Mesothelial cell of epicardium (in vitro differentiated cells): ENCODE data around the gene DPH2. TPM values are rescaled to one million over a fixed set of nuclear protein-coding genes. Genes with fewer than 3 reads are reported as not detected.

ENCODE experiments used
- DNase-seq, 2 experiments: peaks; one replicate each; pipeline ENCODE4 v3.0.0; 2021; ENCODE audit warnings: low spot score in 2 of 2; ENCODE audit not compliant: unreplicated experiment in 2 of 2
- H3K27ac Mint-ChIP-seq: 2 replicates; pipeline ENCODE4 v1.8.0; 2021; ENCODE audit warnings: mixed read lengths
- H3K27me3 Mint-ChIP-seq: 2 replicates; pipeline ENCODE4 v1.8.0; 2021; ENCODE audit warnings: low read depth, mixed read lengths
- H3K36me3 Mint-ChIP-seq: 2 replicates; pipeline ENCODE4 v1.8.0; 2021; ENCODE audit warnings: mixed read lengths
- H3K4me1 Mint-ChIP-seq: 2 replicates; pipeline ENCODE4 v1.8.0; 2021; ENCODE audit warnings: mixed read lengths
- H3K4me3 Mint-ChIP-seq: 2 replicates; pipeline ENCODE4 v1.8.0; 2021; ENCODE audit warnings: mild to moderate bottlenecking, moderate library complexity, mixed read lengths
- H3K9me3 Mint-ChIP-seq: 2 replicates; pipeline ENCODE4 v1.8.0; 2021; ENCODE audit warnings: mixed read lengths
- total RNA-seq: library from RNA; stranded (reverse); gene quantifications from 3 replicates; pipeline ENCODE4 v1.2.1, GENCODE V29; 2021
- TF ChIP-seq, protein P1 (sequence below): fragments of 200-600 bp; sonication (generic); IDR thresholded peaks from one replicate; pipeline ENCODE4 v1.5.0; 2021; ENCODE audit warnings: antibody characterized with exemption; ENCODE audit not compliant: unreplicated experiment

DPH2 gene
- total RNA-seq, 1 donor from 2014 or later: 24.1 TPM

DNA sequence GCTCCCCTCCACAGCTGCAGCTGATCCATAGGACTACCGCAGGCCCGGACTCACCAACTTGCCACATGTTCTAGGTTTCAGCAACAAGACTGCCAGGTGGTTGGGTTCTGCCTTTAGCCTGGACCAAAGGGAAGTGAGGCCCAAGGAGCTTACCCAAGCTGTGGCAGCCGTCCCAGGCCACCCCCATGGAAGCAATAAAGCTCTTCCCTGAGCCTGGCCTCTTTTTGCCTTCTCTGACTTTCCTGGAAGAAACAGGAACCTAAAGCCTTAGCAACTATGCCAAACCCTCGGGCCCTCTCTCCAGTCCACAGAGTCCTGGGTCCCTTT, 38.9 kb upstream of the DPH2 start:
- Mint-ChIP-seq H3K4me1 (peaks cover 14% of the 10 kb centered on the region), H3K9me3 (no peaks in the 10 kb centered on the region), H3K36me3 (peaks cover 13% of the 10 kb centered on the region), H3K27ac (no peak overlapping the region), H3K4me3 (no peak overlapping the region), H3K27me3 (peaks cover 30% of the 10 kb centered on the region)
- TF ChIP-seq, protein P1, sequence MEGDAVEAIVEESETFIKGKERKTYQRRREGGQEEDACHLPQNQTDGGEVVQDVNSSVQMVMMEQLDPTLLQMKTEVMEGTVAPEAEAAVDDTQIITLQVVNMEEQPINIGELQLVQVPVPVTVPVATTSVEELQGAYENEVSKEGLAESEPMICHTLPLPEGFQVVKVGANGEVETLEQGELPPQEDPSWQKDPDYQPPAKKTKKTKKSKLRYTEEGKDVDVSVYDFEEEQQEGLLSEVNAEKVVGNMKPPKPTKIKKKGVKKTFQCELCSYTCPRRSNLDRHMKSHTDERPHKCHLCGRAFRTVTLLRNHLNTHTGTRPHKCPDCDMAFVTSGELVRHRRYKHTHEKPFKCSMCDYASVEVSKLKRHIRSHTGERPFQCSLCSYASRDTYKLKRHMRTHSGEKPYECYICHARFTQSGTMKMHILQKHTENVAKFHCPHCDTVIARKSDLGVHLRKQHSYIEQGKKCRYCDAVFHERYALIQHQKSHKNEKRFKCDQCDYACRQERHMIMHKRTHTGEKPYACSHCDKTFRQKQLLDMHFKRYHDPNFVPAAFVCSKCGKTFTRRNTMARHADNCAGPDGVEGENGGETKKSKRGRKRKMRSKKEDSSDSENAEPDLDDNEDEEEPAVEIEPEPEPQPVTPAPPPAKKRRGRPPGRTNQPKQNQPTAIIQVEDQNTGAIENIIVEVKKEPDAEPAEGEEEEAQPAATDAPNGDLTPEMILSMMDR: no peak
- DNase-seq: no peak

DNA sequence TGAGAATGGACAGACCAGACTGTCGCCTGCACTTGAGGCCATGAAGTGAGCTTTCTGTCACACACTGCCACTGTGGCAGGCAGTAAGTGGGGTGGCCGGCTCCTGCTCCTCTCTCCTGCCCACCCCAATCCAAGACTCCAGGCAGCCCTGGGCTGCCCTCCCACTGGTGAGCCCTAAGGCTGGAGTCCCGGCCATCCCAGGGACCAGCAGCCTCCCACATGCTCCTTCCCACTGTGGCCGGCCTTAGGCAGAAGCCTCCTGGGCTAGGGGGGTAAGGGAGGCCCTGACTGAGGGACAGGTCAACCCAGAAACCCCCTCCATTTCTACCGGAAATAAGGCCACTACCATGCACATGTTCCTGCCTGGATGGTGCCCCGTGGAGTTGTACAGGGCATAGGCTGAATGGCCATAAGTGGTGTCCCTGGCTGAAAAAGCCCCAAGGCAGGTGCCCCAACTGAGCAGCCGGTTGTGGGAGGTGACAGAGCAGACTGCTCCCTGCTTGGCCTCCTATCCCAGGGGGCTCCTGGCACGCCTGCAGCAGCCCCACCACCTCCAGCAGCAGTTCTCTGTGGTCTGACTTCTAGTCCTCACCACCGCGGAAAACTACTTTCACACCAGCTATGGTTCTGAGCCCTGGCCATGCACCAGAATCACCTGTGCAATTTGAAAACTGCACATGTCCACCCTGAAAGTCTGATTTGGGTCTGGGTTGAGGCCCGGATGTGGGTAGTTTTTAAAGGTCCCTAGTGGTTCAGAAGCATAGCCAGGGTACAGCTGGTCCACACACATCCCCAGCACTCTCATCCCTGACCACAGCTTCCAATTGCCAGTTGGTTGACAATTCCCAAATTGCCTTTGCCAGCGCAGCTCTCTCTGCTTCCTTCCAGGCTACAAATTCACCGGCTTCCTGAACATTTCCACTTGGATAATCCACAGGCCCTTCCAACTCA, 37.8 kb upstream of the DPH2 start:
- no peak for DNase-seq
- TF ChIP-seq, protein P1: no peak
- Mint-ChIP-seq H3K27me3 (peaks cover 35% of the 10 kb centered on the region), H3K4me1 (peaks cover 14% of the 10 kb centered on the region), H3K27ac (no peak overlapping the region), H3K4me3 (no peak overlapping the region), H3K36me3 (peaks cover 6% of the 10 kb centered on the region), H3K9me3 (no peaks in the 10 kb centered on the region)

DNA sequence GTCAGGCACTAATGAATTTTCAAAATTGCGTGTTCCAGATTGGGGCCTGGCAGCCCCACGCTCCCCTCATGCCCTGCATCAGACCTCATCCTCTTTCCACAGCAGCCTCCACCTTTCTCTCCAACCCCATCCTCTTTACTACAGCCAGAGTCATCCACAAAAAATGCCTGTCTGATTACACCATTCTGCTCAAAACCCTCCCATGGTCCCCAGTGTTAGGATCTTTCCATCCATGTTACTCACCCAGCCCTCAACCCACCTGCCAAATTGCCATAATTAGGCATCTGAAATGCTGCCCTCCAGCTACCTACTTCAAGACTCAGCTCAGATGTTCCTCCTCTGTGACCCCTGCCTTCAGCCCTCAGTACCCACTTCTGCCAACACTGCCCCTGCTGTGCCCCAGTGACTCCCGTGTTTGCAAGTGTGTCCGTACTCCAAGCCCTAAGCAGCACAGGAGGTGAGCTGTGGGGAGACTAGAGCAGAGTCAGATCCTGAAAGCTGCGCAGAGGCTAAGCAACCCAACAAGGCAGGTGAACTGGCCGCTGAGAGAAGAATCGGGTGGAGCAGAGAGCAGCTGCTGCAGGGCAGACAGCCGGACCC, 36.9 kb upstream of the DPH2 start:
- H3K4me1 Mint-ChIP-seq: peaks cover 14% of the 10 kb centered on the region
- TF ChIP-seq, protein P1: no peak
- H3K27ac Mint-ChIP-seq: no peak overlapping the region
- no peak for DNase-seq
- H3K36me3 Mint-ChIP-seq: peaks cover 6% of the 10 kb centered on the region
- H3K27me3 Mint-ChIP-seq: peaks cover 43% of the 10 kb centered on the region
- H3K9me3 Mint-ChIP-seq: no peaks in the 10 kb centered on the region
- peak overlapping the region; percentile 65 for H3K4me3 Mint-ChIP-seq

DNA sequence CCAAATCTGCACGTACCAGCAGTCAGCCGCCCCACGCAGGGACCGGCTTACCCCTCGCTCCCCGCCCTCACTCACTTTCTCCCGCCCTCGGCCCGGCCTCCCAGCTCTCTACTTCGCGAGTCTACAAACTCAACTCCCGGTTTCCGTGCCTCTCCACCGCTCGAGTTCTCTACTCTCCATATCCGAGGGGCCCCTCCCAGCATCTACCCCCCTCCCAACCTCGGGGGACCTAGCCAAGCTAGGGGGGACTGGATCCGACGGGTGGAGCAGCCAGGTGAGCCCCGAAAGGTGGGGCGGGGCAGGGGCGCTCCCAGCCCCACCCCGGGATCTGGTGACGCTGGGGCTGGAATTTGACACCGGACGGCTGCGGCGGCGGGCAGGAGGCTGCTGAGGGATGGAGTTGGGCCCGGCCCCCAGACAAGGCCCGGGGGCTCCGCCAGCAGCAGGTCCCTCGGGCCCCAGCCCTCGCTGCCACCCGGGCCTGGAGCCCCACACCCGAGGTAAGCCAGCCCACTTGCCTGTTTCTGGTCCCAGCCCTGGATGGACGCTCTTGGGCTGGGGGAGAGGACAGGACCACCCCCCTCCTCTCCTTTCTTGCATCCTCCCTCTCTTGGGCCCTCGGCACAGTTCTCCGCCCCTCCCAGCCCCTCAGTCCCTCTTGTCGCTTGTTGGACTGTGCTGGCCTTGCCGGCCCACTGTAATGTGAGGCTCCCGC, 36.3 kb upstream of the DPH2 start, which contains the start of gene ARTN:
ARTN (plus strand) TSS at position 416 of the 715 bp plus-strand sequence. CDS start 1,856 bp downstream, outside the sequence.
- Mint-ChIP-seq H3K9me3 (no peaks in the 10 kb centered on the region), H3K36me3 (peaks cover 6% of the 10 kb centered on the region), H3K4me3 (peak within 1 kb of the TSS; percentile 65), H3K4me1 (peaks cover 14% of the 10 kb centered on the region), H3K27me3 (peaks cover 50% of the 10 kb centered on the region), H3K27ac (no peak within 1 kb of the TSS)
- peak in 1 of 2 experiments; percentile 59 for DNase-seq
- TF ChIP-seq, protein P1: no peak

DNA sequence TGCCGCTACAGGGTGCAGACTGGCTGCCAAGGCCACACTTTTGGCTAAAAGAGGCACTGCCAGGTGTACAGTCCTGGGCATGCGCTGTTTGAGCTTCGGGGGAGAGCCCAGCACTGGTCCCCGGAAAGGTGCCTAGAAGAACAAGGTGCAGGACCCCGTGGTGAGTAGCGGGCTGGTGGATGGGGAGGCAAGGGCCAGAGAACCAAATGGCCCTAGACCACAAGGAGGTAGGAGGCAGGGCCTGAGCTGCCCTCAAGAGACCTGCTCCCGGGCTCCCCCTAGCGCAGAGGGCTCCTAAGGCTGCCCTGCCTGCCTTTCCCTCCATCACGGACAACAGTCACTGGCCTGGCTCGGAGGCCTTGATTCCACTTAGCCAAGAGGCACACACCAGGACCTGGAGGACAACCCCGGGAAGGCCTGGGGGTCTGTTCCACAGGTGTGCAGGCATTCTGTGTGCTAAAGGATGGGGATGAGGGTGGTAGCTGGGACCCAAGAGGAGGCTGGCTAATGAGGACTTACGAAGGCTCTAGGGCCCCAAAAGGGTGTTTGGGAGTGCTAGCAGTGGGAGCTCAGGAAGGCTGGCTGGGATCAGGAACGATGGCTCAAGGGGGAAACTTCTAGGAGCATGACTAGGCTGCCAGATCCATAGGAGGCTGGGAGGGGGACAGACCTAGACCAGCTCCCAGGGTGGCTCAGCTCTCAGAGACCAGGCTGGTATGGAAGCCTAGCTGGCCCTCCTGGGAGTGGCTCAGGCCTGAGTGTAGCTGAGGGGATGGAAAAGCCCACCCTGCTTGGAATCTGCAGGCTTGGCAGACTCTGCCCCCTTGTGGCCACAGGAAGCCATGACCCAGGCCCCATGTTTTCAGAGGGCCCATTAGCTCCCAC, 35.5 kb upstream of the DPH2 start:
- DNase-seq: peak in 1 of 2 experiments; percentile 84
- Mint-ChIP-seq H3K4me3 (peak overlapping the region; percentile 65), H3K27ac (no peak overlapping the region), H3K36me3 (peaks cover 6% of the 10 kb centered on the region), H3K4me1 (peaks cover 14% of the 10 kb centered on the region), H3K9me3 (no peaks in the 10 kb centered on the region), H3K27me3 (peaks cover 55% of the 10 kb centered on the region)
- TF ChIP-seq, protein P1: peak; percentile 95
